CD4-positive, alpha-beta T cell treated with Interleukin-6 at 100 ng/mL for 8 hours (primary cell): ENCODE results near the gene PRCC.
"Not testable (repeated sequence)": the region's sequence is repeated elsewhere in the genome, so short reads cannot be mapped to it uniquely, and the experiment has no call there.

ENCODE experiments used
- DNase-seq: peaks from one replicate; pipeline ENCODE4 v3.0.0-alpha.2; 2020; ENCODE audit warnings: mixed read lengths, low spot score

The PRCC gene

GRCh38 chr1:156760796-156761104, 6.6 kb upstream of the PRCC start:
- no peak for DNase-seq

GRCh38 chr1:156765136-156765535, 2.2 kb upstream of the PRCC start:
- not testable (repeated sequence) for DNase-seq

DNA sequence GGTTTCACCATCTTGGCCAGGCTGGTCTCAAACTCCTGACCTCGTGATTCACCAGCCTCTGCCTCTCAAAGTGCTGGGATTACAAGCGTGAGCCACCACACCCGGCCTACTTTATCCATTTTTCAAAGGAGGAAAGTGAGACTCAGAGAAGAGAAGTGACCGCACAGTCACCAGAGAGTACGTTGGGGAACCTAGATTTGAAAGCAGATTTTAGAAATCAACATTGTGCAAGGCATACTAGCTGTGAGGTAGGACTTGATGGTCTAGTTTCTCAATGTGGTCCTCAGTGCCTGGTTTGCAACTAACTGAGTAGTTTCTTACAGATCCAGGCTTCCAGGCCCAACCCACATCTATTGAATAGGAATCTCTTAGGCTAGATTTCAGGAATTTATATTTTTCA, 1.7 kb upstream of the PRCC start:
- DNase-seq, result no peak

DNA sequence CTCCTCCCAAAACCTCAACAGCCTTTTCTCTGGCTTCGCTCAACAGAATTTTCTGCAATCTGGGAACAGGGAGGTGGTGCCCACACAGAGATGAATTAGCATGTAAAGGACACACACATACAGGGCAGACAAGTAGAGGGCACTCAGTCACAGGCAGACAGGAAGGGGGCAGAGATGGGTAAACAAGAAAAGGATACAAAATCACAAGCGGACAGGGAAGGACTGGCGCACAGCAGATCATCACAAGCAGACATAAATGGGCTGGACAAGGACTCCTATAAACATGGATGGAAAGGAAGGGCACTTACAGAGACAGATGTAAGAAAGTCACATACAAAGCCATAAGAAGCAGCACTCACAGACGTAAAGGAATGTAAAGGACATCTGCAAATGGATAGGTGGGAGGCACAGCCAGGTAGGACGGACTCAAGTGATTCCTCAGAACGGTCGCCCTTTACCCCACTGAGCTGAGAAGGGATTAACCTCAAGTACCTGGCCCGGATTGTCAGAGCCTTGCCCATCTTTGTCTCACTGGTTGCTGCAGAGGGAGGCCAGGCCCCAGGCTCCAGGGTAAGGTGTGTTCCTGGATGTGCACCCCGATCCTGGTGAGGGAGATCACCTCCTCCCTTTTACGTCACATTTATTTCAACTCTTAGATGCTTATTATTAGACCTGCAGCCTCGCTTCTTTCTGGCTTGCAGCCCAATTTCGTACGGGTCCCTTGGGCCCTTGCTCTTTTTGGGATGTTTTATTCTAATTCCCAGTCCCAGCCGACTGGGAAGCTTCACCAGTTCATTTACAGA, 836 bp upstream of the PRCC start:
- no peak for DNase-seq

GRCh38 chr1:156767879-156768604, 707 bp downstream of the PRCC start:
- no peak for DNase-seq

- DNase-seq, result no peak
These were observed 1.4 kb downstream of the PRCC start for GRCh38 chr1:156768610-156769295.

GRCh38 chr1:156772222-156772621, 4.9 kb downstream of the PRCC start:
- DNase-seq, result no peak

- no peak for DNase-seq
These were observed 5.6 kb downstream of the PRCC start for GRCh38 chr1:156772728-156773497.

DNA sequence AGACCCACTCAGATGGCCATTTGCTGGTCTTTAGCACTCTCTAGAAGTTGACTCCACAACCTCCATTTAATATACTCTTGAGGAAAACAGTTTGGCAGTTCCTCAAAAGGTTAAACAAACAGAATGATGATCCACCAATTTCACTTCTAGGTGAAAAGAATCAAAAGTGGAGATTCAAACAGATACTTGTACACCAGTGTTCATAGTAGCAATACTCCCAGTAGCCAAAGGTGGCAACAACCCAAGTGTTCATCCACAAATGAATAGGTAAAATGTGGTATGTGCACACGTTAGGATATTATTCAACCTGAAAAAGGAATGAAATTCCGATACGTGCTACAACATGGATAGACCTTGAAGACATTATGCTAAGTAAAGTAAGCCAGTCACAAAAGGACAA, 6.3 kb downstream of the PRCC start:
- DNase-seq, result no peak

GRCh38 chr1:156775799-156776198, 8.5 kb downstream of the PRCC start:
- no peak for DNase-seq

GRCh38 chr1:156776942-156777341, 9.6 kb downstream of the PRCC start:
- DNase-seq, result no peak

GRCh38 chr1:156777573-156777972, 10.2 kb downstream of the PRCC start:
- no peak for DNase-seq

- DNase-seq, result no peak
These were observed 14.4 kb downstream of the PRCC start for GRCh38 chr1:156781585-156782186.

DNA sequence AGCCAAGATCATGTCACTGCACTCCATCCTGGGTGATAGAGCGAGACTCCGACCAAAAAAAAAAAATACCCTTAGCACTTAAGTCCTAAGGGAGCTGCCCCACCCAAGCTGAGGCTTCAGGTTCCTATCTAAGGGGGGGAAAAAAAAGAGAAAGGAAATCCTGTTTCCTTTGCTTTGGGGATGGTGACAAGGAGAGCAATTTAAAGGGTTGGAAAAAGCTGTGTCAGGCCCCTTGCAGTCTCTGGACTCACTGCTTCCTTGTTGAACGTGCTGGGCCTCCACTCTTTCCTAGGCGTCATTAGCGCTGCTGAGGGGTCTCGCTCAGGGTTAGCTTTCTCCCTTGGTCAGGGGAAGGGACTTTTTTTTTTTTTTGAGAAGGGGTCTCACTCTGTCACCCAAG, 18.1 kb downstream of the PRCC start:
- no peak for DNase-seq

- no peak for DNase-seq
These were observed 19.3 kb downstream of the PRCC start for GRCh38 chr1:156786640-156787039.

DNA sequence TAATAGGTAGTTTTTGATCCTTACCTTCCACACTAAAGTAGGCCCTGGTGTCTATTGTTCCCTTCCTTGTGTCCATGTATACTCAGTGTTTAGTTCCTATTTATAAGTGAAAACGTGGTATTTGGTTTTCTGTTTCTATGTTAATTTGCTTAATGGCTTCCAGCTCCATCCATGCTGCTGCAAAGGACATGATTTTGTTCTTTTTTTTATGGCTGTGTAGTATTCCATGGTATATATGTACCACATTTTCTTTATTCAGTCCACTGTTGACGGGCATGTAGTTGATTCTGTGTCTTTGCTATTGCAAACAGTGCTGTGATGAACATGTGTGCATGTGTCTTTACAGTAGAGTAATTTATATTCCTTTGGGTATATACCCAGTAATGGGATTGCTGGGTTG, 20.8 kb downstream of the PRCC start:
- DNase-seq, result no peak

DNA sequence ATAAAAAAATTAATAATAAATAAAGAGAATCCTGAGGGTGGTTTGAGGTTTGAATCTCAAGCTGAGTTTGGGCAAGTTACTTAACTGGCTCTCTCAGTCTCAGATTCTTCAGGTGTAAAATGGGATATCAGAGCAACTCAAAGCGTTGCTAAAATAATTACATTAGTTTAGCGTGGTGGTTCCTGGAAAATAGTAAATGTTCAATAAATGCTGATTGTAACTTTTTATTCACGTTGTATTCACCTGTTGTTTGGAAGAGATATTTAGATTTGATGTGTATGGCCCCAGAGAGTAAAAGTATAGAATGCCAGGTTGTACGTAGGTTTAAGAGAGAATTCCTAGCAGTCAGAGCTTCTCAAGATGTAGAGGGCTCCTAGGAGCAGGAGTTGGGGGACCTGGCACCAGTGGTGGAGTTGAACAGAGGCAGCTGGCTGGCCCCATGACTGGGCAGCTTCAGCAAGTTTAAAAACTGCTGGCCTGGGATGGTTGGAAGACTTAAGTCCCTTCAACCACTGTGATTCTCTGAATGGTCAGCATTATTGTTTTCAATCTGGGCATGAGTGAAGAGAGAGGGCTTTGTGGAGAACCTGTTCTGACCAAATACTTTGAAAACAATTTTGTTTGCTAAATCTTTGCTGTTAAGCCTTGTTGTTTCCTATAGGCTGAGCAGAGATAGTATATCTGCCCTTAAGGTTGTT, 22.4 kb downstream of the PRCC start:
- DNase-seq, result no peak

- DNase-seq, result no peak
These were observed 27.4 kb downstream of the PRCC start for GRCh38 chr1:156794506-156795373.

- no peak for DNase-seq
These were observed 28.0 kb downstream of the PRCC start for GRCh38 chr1:156795374-156795733.

- DNase-seq, result no peak
These were observed 28.5 kb downstream of the PRCC start for GRCh38 chr1:156795787-156796186.
